Fibroblast of pulmonary artery (primary cell): ENCODE results near the gene IGFALS.

Experiments used
- DNase-seq: peaks from one replicate; pipeline ENCODE4 v3.0.0-alpha.2; 2010; ENCODE audit warnings: low read depth
- H3K4me3 ChIP-seq: replicated peaks from 2 replicates; pipeline ENCODE4 v1.5.1; 2011; ENCODE audit warnings: low read depth, mild to moderate bottlenecking, control low read depth, low read length, moderate library complexity
- CTCF ChIP-seq: IDR thresholded peaks from 2 replicates; pipeline ENCODE4 v1.5.1; 2011; ENCODE audit warnings: mild to moderate bottlenecking, control low read depth, low read length, inconsistent platforms; ENCODE audit errors: missing control alignments

Gene IGFALS

GRCh38 chr16:1775006-1775845, 18.3 kb downstream of the IGFALS start:
- H3K4me3 ChIP-seq = no peak overlapping the region
- no peak for TF ChIP-seq CTCF
- DNase-seq = no peak

- no peak for DNase-seq
- no peak for TF ChIP-seq CTCF
- peak overlapping the region; percentile 74 for H3K4me3 ChIP-seq
These were observed 19.1 kb downstream of the IGFALS start for GRCh38 chr16:1774448-1774780.

GRCh38 chr16:1773703-1774447, 19.6 kb downstream of the IGFALS start:
- TF ChIP-seq CTCF = no peak
- no peak for DNase-seq
- H3K4me3 ChIP-seq = peak overlapping the region; percentile 74

GRCh38 chr16:1772908-1773702, 20.4 kb downstream of the IGFALS start, which contains the start of gene MRPS34:
TSS of gene MRPS34 (minus strand) at chr16:1773134. CDS start at chr16:1773119, 15 bp downstream.
- TF ChIP-seq CTCF = peak; percentile 37
- peak; percentile 85 for DNase-seq
- H3K4me3 ChIP-seq = peak within 1 kb of the TSS; percentile 74

- DNase-seq = no peak
- H3K4me3 ChIP-seq = peak within 1 kb of the TSS; percentile 74
- no peak for TF ChIP-seq CTCF
These were observed 21.1 kb downstream of the IGFALS start, which contains the start of gene EME2 for GRCh38 chr16:1772362-1772907. TSS of gene EME2 (plus strand) at chr16:1772810. CDS start at chr16:1773228, 418 bp downstream.

GRCh38 chr16:1771864-1772361, 21.6 kb downstream of the IGFALS start:
- no peak for DNase-seq
- H3K4me3 ChIP-seq = peak overlapping the region; percentile 74
- TF ChIP-seq CTCF = no peak
